SK-MEL-5 (cell line): ENCODE results near the gene ACY1. TPM values are rescaled to one million over a fixed set of nuclear protein-coding genes. Genes with fewer than 3 reads are reported as not detected.
A peak's percentile ranks its signal among the peaks of the same experiment; 100 is the strongest.
"Not testable (repeated sequence)": the region's sequence is repeated elsewhere in the genome, so short reads cannot be mapped to it uniquely, and the experiment has no call there.

Source experiments
- DNase-seq: peaks from one replicate; pipeline ENCODE4 v3.0.0-alpha.2; 2016; ENCODE audit warnings: low read depth, low spot score
- in situ Hi-C: cut with HindIII; loops from 2 replicates; pipeline ENCODE4 v1.10.0; 2016; ENCODE audit warnings: low sequenced_read_pairs, high pct_unique_total_duplicates, low pct_unique_long_range_greater_than_20kb
- total RNA-seq: library from RNA; depleted of rRNA; stranded (reverse); fragments of >200 nt; shearing (Covaris generic); gene quantifications from 2 replicates; pipeline ENCODE4 v1.2.3, GENCODE V29; 2014

Gene ACY1
- total RNA-seq, 1 experiment from 2014 or later, result 180 TPM

DNA sequence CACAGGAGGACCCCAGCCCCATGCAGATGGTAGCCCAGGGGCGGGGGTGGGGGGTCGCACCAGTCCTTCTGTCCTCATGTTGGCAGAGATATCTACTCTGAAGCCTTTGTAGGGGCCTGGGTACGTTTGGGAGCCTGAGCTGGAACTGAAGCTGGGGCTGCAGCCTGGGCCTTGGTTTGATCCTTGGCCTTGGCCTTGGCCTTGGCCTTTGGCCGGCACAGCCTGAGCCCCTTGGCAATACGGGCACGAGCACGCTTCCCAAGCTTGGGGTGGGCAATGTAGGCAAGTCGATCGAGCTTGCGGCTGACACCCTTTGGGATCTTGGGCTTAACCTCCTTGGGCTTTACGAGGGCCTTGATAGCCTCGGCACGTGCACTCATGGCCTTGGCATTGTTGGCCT is 10.3 kb downstream of the ACY1 start:
- in situ Hi-C loops, result not testable (repeated sequence)

DNA sequence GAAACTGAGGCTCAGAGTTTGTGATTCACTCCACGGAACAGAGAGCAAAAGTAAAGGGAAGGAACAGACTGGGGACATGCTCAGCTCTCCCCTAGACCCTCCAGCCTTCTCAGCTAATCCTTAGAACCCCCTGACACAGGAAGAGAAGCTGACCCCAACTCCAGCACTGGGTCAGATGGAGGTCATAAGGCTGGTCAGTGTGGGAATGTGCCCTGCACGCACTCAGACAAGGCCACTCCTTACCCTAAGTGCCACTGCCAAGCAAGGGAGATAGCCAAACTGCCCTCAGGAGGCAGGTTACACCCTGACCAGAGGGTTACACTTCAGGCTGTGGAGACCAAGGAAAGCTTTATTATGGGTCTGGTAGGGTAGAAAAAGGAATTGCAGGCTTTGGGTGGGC is 11.2 kb downstream of the ACY1 start:
- DNase-seq, result no peak
- in situ Hi-C loops, result no loop called here

More for the DNA sequence above, 10.3 kb downstream of the ACY1 start:
- not testable (repeated sequence) for DNase-seq

DNA sequence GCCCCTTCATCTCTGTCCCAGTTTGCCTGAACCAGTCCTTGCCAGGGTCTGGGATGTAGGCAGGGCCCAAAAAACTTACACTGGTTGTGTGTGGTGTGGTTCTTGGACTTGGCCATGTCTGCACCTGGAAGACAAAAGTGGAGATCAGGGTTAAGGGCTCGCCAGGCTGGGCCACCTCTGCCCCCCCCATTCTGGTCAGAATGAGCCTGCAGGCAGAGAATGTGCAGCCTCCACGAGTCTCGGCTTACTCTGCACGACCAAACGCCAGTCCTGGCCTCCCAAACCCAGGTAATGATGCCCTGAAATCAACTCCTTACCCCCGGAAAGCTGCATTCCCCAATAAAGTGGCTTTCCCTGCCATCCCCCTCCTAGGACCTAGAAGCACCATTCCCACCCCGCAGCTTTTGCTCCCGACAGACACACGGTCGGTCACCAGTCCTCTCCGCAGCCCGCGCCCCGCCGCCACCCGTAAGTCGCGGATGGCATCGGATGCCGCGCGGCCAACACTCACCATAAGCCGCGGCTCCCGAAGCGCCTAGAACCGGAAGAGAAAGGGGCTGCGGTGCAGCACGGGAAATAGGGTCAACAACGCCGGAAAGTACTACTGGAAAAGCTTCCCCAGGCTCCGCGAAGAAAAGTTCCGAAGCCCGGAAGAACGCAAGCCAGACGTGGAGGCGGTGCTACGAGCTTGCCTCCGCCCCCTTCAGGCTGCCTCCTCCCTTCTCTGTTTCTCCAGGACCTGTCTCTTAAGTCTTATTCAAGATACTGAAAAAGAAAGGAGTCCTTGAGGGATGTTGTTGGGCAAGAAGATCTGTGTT is 12.2 kb downstream of the ACY1 start, which contains the start of gene RPL29:
RPL29 (minus strand) TSS at position 550 of the 818 bp plus-strand sequence; CDS start at position 116, 434 bp downstream.
- DNase-seq, result peak; percentile 96
- in situ Hi-C loops, result no loop called here

DNA sequence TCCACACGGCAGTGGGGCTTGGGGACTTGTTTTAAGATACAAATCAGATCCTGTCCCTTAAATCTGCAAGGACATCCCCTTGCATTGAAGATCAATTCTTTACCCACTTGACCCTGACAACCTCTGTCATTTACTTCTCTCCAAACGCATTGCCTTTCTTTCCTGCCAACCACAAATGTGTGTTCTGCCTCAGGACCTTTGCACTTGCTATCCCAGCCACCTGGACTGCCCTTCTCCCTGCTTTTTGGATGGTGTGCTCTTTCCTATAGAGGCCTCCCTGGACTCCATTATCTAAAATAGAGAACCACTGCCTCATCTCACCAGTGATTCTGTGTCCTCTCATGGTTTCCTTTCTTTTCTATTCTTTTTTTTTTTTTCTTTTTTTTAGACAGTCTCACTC is 13.8 kb downstream of the ACY1 start:
- in situ Hi-C loops, result no loop called here
- no peak for DNase-seq

DNA sequence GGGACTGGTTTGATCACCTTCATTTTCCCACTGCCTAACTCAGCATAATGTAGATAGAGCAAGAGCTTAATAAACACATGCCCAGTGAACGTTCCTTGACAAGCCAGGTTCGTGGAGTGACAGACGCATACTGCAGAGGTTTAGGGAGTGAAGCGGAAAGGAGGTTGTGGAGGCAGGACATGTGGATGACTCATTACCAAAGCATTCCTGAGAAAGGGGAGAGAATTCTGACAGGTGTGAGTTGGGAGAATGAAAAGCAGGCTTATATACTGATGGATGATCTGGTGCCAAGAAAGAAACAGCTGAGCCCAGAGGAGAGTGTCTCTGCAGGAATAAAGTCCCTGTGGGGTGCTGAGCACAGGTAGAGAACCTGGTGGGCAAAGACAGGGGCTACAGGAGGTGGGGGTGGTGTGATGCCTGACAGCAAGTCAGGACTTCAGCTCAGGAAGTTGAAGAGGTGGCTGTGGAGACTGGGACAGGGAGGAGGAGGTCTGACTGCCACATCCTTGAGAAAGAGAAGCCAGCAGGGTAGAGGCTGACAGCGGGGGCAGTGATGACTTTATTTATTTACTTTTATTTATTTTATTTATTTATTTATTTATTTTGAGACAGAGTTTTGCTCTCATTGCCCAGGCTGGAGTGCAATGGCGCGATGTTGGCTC is 14.7 kb downstream of the ACY1 start:
- in situ Hi-C loops, result no loop called here
- no peak for DNase-seq

DNA sequence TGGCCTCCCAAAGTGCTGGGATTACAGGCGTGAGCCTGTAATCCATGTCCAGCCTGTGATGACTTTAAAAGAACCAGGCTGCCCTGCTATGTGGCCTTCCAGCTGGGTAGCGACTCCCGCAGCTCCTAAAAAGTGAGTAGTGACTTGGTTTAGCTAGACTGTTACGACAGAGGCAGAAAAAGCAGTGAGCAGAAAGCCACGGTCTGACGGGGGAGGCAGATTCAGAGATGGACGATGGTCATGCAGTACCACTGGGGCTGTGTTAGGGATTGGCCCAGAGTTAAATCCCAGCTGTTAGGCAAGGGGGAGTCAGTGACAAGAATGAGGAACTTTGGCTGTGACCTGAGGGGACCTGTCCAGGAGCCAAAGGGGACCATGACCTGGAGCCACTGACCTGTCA is 15.4 kb downstream of the ACY1 start:
- no peak for DNase-seq
- in situ Hi-C loops, result no loop called here

GRCh38 chr3:51999846-52000245 is 16.5 kb downstream of the ACY1 start:
- in situ Hi-C loops, result no loop called here
- DNase-seq, result no peak

DNA sequence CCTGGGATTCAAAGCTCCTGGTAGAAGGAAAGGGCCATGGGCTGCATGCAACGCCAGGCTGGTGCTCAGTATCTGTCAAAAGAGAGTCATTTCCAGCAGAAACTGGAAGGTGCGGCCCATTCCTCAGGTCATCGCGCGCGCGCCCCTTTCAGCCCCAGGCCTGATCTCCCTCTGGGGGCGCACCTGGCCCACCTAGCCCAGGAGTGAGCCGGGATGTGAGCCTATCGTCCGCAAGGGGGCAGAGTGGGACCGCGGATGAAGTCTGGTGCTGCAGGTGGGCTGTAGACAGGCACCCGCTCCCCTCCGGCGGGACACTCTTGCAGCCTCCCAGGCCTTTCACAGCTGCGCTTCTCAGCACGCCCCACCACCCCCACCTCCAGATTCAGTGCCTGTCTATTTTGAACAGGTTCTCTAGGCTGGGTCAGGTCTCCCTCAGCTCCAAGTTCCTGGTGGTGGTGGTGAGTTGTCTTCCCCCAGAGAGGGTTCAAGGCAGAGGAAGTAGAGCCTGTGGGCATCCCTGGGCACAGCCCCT is 18.2 kb downstream of the ACY1 start:
- in situ Hi-C loops, result no loop called here

DNA sequence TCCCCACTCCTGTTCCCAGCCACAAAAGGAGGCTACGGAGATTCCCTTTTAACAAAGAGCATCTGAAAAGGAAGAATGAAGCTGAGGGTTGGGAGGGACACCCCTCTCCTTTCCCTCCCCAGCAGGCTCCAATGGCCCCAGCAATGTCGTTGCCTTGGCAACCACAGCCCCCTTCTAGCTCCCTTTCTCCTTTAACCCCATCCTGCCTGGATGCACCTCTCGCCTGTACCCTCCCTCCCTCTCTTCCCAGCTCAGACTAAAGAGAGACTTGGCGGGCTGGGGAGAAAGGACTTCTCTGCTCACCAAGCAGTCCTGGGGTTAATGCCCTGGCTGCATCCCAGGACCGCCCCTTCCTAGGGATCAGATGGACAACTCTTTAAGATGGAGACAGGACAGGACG is 19.4 kb downstream of the ACY1 start:
- DNase-seq, result no peak
- in situ Hi-C loops, result no loop called here

More for the DNA sequence above, 18.2 kb downstream of the ACY1 start:
- peak; percentile 75 for DNase-seq

- in situ Hi-C loops, result no loop called here
- DNase-seq, result peak; percentile 69
These were observed 20.9 kb downstream of the ACY1 start for GRCh38 chr3:52004163-52004787.

- in situ Hi-C loops, result no loop called here
These were observed 21.6 kb downstream of the ACY1 start for GRCh38 chr3:52004906-52005395.

DNA sequence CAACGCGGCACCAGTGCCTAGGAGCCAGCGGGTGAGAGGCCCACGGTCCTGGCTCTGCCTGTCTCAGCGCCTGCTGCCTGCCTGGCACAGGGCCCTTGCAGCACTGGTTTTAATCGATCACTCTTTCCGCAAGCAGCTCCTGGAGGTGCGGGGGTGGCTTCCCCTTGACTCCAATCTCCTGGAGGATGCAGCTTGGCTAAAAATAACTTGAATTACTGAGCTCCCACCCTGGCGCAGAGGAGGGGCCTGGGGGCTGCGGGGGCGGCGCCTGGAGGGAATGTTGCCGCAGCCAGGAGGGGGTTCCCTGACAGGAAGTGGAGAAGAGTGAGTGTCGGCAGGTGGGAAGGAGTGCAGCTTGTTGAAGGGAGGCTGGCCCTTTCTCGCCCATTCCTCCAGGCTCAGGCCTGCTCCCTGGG is 22.2 kb downstream of the ACY1 start:
- in situ Hi-C loops, result no loop called here
- no peak for DNase-seq

More at GRCh38 chr3:52004906-52005395, 21.6 kb downstream of the ACY1 start:
- DNase-seq, result no peak

DNA sequence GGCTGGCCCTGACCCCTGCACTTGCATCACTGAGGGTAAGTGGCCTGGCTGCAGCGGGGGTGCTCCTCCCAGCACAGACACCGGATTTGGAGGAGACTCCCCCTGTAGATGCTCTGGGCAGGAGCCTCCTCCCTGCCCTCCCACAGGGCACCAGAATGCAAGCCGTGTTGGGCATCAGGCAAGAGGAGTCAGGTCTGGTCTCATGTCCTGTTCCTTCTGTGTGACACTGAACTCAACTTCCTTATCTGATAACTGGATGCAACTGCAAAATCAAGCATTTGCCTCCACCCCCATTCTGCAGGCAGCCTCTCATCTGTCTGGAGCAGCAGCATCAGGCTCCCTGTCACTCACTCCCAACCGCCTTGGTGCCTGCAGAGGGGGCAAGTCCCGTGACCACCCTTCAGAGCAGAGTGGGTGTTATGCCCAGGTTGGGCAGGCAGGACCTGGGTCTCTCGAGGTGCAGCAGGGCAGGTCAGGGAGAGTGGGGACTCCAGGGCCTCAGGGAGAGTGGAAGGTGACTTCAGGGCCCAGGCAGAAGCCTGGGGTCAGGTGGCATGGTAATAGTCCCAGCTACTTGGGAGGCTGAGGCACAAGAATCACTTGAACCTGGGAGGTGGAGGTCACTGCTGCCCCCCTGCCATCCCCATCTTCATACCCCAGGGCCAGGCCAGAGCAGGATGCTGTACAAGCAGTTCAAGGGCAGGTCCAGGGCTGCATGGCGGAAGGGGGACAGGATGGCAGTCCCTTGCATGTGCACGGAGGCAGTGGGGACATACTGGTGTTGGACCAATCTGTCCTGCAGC is 22.9 kb downstream of the ACY1 start:
- DNase-seq, result no peak
- in situ Hi-C loops, result no loop called here

- no peak for DNase-seq
- in situ Hi-C loops, result no loop called here
These were observed 23.4 kb downstream of the ACY1 start for GRCh38 chr3:52006820-52007133.

DNA sequence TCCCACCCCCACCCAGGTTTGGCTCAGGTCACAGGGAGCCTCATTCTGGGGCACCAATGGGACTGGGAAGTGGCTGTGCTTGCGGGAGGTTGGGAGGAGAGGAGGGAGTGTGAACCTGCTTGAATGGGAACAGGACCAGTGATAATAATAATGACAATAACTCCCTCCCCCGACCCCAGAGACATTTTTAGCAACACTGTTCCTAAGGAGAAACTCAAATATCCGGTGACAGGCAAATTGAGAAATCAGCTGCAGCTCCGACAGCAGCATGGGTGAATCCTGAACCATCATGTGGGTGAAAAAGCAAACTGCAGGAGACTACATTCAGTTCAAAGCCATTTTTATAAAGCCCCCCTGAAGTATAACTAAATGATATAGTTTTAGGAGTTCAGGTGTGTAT is 24.0 kb downstream of the ACY1 start:
- in situ Hi-C loops, result no loop called here
- no peak for DNase-seq

GRCh38 chr3:52010431-52010830 is 27.1 kb downstream of the ACY1 start:
- DNase-seq, result no peak
- in situ Hi-C loops, result no loop called here

DNA sequence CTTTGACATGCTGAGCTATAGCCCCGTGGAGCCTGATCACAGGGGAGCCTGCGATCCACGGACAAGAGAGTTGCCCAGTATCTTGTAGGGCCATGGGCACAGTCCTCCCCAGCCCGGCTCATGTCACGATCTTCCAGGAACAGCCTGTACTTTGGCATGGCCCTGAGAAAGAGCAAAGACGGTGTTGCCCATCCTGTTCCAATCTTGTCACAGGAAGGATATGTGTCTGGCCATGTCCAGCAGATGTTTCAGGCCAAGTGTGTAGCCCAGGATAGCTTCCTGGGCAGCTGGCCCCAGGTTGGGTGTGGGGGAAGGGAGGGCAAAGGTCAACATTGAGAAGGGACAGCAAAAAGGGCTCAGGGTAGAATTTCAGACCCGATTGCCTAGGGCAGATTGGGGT is 29.4 kb downstream of the ACY1 start:
- DNase-seq, result no peak
- in situ Hi-C loops, result no loop called here
